Heart left ventricle (tissue), 16 donors: ENCODE measurements around the gene ARNT2. TPM values are rescaled to one million over a fixed set of nuclear protein-coding genes. Genes with fewer than 3 reads are reported as not detected.

Experiments
- ATAC-seq, 4 donors: fragments of 200-7000 bp; cut with Tn5 transposase; one replicate each; pipeline ENCODE4 v1.9.1; 2020 to 2022; ENCODE audit warnings: moderate library complexity in 4 of 4, mild to moderate bottlenecking in 3 of 4, moderate number of reproducible peaks in 1 of 4
- DNase-seq, 5 donors: peaks; one replicate each; pipeline ENCODE4 v3.0.0-alpha.2; 2020
- H3K27ac ChIP-seq, 12 donors: fragments of 200-600 bp; sonication (generic) in 4 of 12; one replicate each; pipeline versions ENCODE4 v1.5.0 to v1.8.0; 2016 to 2022; ENCODE audit warnings: mild to moderate bottlenecking in 2 of 12
- H3K27me3 ChIP-seq, 9 donors: fragments of 200-600 bp; sonication (generic) in 2 of 9; one replicate each; pipeline versions ENCODE4 v1.5.1 to v1.8.0; 2016 to 2022; ENCODE audit warnings: mild to moderate bottlenecking in 3 of 9
- H3K36me3 ChIP-seq, 9 donors: fragments of 200-600 bp; sonication (generic) in 2 of 9; one replicate each; pipeline versions ENCODE4 v1.5.0 to v1.8.0; 2018 to 2022; ENCODE audit warnings: mild to moderate bottlenecking in 2 of 9
- H3K4me1 ChIP-seq, 12 donors: fragments of 200-600 bp; sonication (generic) in 4 of 12; one replicate each; pipeline versions ENCODE4 v1.5.0 to v1.8.0; 2016 to 2022; ENCODE audit warnings: mild to moderate bottlenecking in 3 of 12
- H3K4me3 ChIP-seq, 12 donors: fragments of 200-600 bp; sonication (generic) in 4 of 12; one replicate each; pipeline versions ENCODE4 v1.5.0 to v1.8.0; 2017 to 2022; ENCODE audit warnings: mild to moderate bottlenecking in 9 of 12, moderate library complexity in 4 of 12
- H3K9me3 ChIP-seq, 12 donors: fragments of 200-600 bp; sonication (generic) in 4 of 12; one replicate each; pipeline versions ENCODE4 v1.5.0 to v1.8.0; 2016 to 2022; ENCODE audit warnings: mild to moderate bottlenecking in 1 of 12
- POLR2A ChIP-seq, 2 donors: fragments of 450-650 bp; IDR thresholded peaks; one replicate each; pipeline ENCODE4 v1.6.1; 2017; ENCODE audit warnings: antibody characterized with exemption in 2 of 2, mild to moderate bottlenecking in 2 of 2, moderate library complexity in 2 of 2
- WGBS, 4 donors: extraction: QIAGEN DNeasy Blood & Tissue Kit in 2 of 4; methylation state at CpG; one replicate each; pipeline versions ENCODE4 v1.1.5 to v1.1.7; 2013 to 2018; 5-methylcytosine and 5-hydroxymethylcytosine counted together
- intact Hi-C, 10 donors: fragments of 100-400 bp; cut with DNase I; formaldehyde crosslinking; loops; one replicate each; pipeline versions ENCODE4 v1.11.1 to v1.14.2; 2022
- long read RNA-seq, 3 donors: library from polyadenylated mRNA; unstranded; transcript quantifications; one replicate each; pipeline ENCODE4 v2.0.0, GENCODE V29; 2020 to 2021
- polyA plus RNA-seq, 2 donors: library from polyadenylated mRNA; stranded (reverse); fragments of 200-250 nt; gene quantifications; one replicate each; pipeline ENCODE4 v1.2.3, GENCODE V29; 2013
- total RNA-seq, 9 donors: library from RNA; depleted of rRNA in 2 of 9; stranded (reverse); fragments of >200 nt in 2 of 9; fragmentation: NEBNext Ultra II Directional in 3 of 9; extraction: Animal tissue kit (Norgen Biotek cat#: 25700) in 3 of 9; gene quantifications; one replicate each; pipeline versions ENCODE4 v1.1.0 to v1.2.4, GENCODE V29; 2016 to 2023
- TF ChIP-seq, protein P1 (sequence below), 12 donors: fragments of 200-600 bp; sonication (generic) in 4 of 12; IDR thresholded peaks; one replicate each; pipeline versions ENCODE4 v1.5.0 to v1.8.0; 2018 to 2022; ENCODE audit warnings: antibody characterized with exemption in 12 of 12, mild to moderate bottlenecking in 5 of 12
- donor health status: ischemic (EF 13 %, LVEDD 7.1; RV severe dilation, severe dysfunction).
- donor health status: healthy with polysubstance abuse.
- donor health status: DM: no; HTN: yes; CAD: no.
- donor health status: DM: no; HTN: no; CAD: no.
- donor health status: ischemic (EF 25% LVEDD 6.9; RV normal size, moderate dysfunction).
- donor health status: ischemic (EF 25% LVEDD 5.7; RV mildly dilated, moderate dysfunction).
- donor health status: healthy.
- donor health status: DM: yes; HTN: yes; CAD: no.
- donor health status: ischemic (EF 35%, LVEDD 5.7; RV mildly dilated, moderate dysfunction).
- donor health status: nonischemic (EF 11% LVEDD 7.7; RV severe dilation, severe dysfunction).
- donor health status: DM: yes; HTN: yes; CAD: no.
- donor health status: PGD.
- donor health status: ischemic (EF 29% LVEDD 5.4; RV normal size, mild dysfunction).
- donor health status: nonischemic (EF 23%, LVEDD 6.1; RV moderate dilation, normal function).

ARNT2 gene
- total RNA-seq (1 to 10 TPM; 1.9 to 10.0 (median 4.5) TPM), polyA plus RNA-seq (1 to 10 TPM; 1.2 to 1.3 TPM)
- long read RNA-seq, donor 1, partial matches to known transcripts, result 1 of 9 reads
- long read RNA-seq, donor 1, other reads (novel, unspliced or antisense), result 8 of 9 reads
- long read RNA-seq, donor 2, partial matches to known transcripts, result 0 of 2 reads
- long read RNA-seq, donor 2, other reads (novel, unspliced or antisense), result 2 of 2 reads
- long read RNA-seq, donor 3, partial matches to known transcripts, result 0 of 1 reads
- long read RNA-seq, donor 3, other reads (novel, unspliced or antisense), result 1 of 1 reads

DNA sequence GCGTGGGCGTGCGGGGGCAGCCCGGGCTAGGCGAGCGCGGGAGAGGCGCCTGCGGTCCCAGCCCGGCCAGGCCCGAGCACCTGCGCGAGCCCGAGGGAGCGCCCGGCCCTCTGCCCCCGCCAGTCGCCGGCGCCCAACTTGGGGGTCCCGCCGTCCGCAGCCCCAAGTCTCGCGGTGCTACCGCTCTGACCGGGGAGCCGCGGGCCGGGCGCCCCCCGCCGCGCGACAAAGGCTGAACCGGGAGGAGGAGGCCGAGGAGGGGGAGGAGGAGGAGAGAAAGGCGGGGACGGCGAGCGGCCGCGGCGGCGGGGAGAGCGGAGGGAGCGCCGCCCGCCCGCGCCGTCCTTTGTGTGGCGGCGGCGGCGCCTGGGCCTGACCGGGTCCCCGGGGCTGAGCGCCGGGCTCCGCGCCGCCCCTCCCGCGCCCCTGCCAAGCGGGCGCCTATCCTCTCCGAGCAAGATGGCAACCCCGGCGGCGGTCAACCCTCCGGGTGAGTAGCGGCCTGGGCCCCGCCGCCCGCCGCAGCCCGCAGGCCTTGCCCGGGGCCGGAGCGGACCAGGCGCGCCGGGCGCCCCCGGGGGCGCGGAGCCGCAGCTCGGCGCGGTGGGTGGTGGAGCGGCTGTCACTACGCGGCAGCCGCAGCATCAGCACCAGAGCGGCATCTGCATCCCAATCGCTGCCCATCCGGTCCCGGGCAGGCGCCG is at the start of gene ARNT2:
TSS of gene ARNT2 (plus strand) at position 326 of the 704 bp plus-strand sequence. CDS start at position 460, 134 bp downstream.
- DNase-seq (peak in 3 of 5 donors; percentile 28 to 61 (median 41)), ATAC-seq (peak in 3 of 4 donors; percentile 44 to 82 (median 74))
- 0 to 1% (median 0%) methylated on average over 11 to 102 of the region's 102 CpGs for WGBS, 4 donors
- intact Hi-C loops, result no loop called here
- Histone ChIP-seq H3K4me3 (peak within 1 kb of the TSS; percentile 9 to 72 (median 50)), H3K4me1 (peaks cover 0 to 13% (median 0%) of the 10 kb centered on the region in 12 donors), H3K36me3 (no peaks in the 10 kb centered on the region), H3K27ac (peak within 1 kb of the TSS in 4 of 12 donors; percentile 18 to 60 (median 42)), H3K9me3 (no peaks in the 10 kb centered on the region), H3K27me3 (peaks cover 0 to 53% (median 8%) of the 10 kb centered on the region in 9 donors)
- TF ChIP-seq POLR2A (IDR thresholded peaks at IDR 0.05), result no peak
- TF ChIP-seq, protein P1, sequence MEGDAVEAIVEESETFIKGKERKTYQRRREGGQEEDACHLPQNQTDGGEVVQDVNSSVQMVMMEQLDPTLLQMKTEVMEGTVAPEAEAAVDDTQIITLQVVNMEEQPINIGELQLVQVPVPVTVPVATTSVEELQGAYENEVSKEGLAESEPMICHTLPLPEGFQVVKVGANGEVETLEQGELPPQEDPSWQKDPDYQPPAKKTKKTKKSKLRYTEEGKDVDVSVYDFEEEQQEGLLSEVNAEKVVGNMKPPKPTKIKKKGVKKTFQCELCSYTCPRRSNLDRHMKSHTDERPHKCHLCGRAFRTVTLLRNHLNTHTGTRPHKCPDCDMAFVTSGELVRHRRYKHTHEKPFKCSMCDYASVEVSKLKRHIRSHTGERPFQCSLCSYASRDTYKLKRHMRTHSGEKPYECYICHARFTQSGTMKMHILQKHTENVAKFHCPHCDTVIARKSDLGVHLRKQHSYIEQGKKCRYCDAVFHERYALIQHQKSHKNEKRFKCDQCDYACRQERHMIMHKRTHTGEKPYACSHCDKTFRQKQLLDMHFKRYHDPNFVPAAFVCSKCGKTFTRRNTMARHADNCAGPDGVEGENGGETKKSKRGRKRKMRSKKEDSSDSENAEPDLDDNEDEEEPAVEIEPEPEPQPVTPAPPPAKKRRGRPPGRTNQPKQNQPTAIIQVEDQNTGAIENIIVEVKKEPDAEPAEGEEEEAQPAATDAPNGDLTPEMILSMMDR (IDR thresholded peaks at IDR 0.05), result no peak

DNA sequence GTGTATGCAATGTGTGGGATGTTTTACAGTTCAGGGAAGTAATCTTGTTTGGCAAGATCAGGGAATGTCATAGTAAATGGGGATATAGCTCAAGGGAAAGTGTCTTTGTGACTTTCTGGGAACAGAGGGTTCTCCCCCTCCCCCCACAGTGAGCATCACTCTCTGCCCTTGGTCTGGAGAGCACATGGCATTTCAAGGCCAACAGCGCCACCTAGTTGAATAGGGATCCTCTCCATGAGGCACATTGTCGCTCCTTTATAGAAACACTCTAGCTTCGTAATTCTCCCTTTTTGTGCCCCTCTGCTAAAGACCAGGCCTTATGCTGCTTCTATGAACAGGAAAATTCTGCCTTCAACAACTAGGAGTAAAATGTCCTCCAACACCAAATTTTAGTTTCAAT is 37.1 kb upstream of the ARNT2 start:
- H3K9me3 ChIP-seq, result peaks cover 0 to 46% (median 34%) of the 10 kb centered on the region in 12 donors
- H3K4me1 ChIP-seq, result no peaks in the 10 kb centered on the region
- TF ChIP-seq, protein P1 (IDR thresholded peaks at IDR 0.05), result peak in 5 of 12 donors; percentile 6 to 14 (median 10)
- no peak for TF ChIP-seq POLR2A (IDR thresholded peaks at IDR 0.05)
- 72 to 85% (median 78%) methylated on average over 3 of the region's 3 CpGs for WGBS, 4 donors
- no peaks in the 10 kb centered on the region for H3K27me3 ChIP-seq
- intact Hi-C loops, result no loop called here
- no peak for DNase-seq
- H3K27ac ChIP-seq, result no peak overlapping the region
- no peak overlapping the region for H3K4me3 ChIP-seq
- no peak for ATAC-seq
- H3K36me3 ChIP-seq, result no peaks in the 10 kb centered on the region

- Histone ChIP-seq H3K4me1 (no peaks in the 10 kb centered on the region), H3K4me3 (no peak overlapping the region), H3K36me3 (no peaks in the 10 kb centered on the region), H3K27ac (no peak overlapping the region), H3K27me3 (no peaks in the 10 kb centered on the region), H3K9me3 (peaks cover 0 to 46% (median 34%) of the 10 kb centered on the region in 12 donors)
- ATAC-seq, result no peak
- intact Hi-C loops, result no loop called here
- TF ChIP-seq, protein P1 (IDR thresholded peaks at IDR 0.05), result no peak
- TF ChIP-seq POLR2A (IDR thresholded peaks at IDR 0.05), result no peak
- 55 to 83% (median 59%) methylated on average over 1 of the region's 1 CpG for WGBS, 4 donors
- DNase-seq, result no peak
These were observed 36.5 kb upstream of the ARNT2 start for GRCh38 chr15:80367661-80368060.

- H3K4me3 ChIP-seq, result no peak overlapping the region
- 76 to 88% (median 85%) methylated on average over 2 of the region's 2 CpGs for WGBS, 4 donors
- H3K27ac ChIP-seq, result no peak overlapping the region
- H3K9me3 ChIP-seq, result peaks cover 0 to 31% (median 22%) of the 10 kb centered on the region in 12 donors
- TF ChIP-seq POLR2A (IDR thresholded peaks at IDR 0.05), result no peak
- TF ChIP-seq, protein P1 (IDR thresholded peaks at IDR 0.05), result no peak
- intact Hi-C loops, result no loop called here
- no peaks in the 10 kb centered on the region for H3K4me1 ChIP-seq
- no peak for ATAC-seq
- H3K27me3 ChIP-seq, result no peaks in the 10 kb centered on the region
- no peak for DNase-seq
- H3K36me3 ChIP-seq, result no peaks in the 10 kb centered on the region
These were observed 32.3 kb upstream of the ARNT2 start for GRCh38 chr15:80371924-80372323.
